Bone marrow (tissue), 2 donors: Measurements from ENCODE around the gene CCDC141.
"Not testable (repeated sequence)": the region's sequence is repeated elsewhere in the genome, so short reads cannot be mapped to it uniquely, and the experiment has no call there.

Experiments used
- DNase-seq, 2 donors: peaks; one replicate each; lab custom pipeline; 2025; lab: John Stamatoyannopoulos, UW

CCDC141 gene

GRCh38 chr2:179049546-179050311, at the start of gene CCDC141:
CCDC141 (minus strand) TSS chr2:179050137; CDS start chr2:179049941, 196 bp downstream.
- no peak for DNase-seq

- DNase-seq: no peak
These were observed 48.2 kb upstream of the CCDC141 start for GRCh38 chr2:179098080-179098689.

GRCh38 chr2:179097131-179097530, 47.2 kb upstream of the CCDC141 start:
- no peak for DNase-seq

- DNase-seq: no peak
These were observed 46.2 kb upstream of the CCDC141 start for GRCh38 chr2:179096090-179096489.

- DNase-seq: not testable (repeated sequence)
These were observed 43.0 kb upstream of the CCDC141 start for GRCh38 chr2:179092912-179093311.

GRCh38 chr2:179082697-179083096, 32.8 kb upstream of the CCDC141 start:
- no peak for DNase-seq

GRCh38 chr2:179081954-179082353, 32.0 kb upstream of the CCDC141 start:
- no peak for DNase-seq

GRCh38 chr2:179072527-179072926, 22.6 kb upstream of the CCDC141 start:
- no peak for DNase-seq

GRCh38 chr2:179071810-179072355, 21.9 kb upstream of the CCDC141 start:
- DNase-seq: no peak

GRCh38 chr2:179070895-179071294, 21.0 kb upstream of the CCDC141 start:
- DNase-seq: no peak

GRCh38 chr2:179069685-179070084, 19.7 kb upstream of the CCDC141 start:
- no peak for DNase-seq

- no peak for DNase-seq
These were observed 19.2 kb upstream of the CCDC141 start for GRCh38 chr2:179068991-179069643.

GRCh38 chr2:179059026-179059700, 9.2 kb upstream of the CCDC141 start:
- no peak for DNase-seq

GRCh38 chr2:179057737-179058136, 7.8 kb upstream of the CCDC141 start:
- no peak for DNase-seq

- DNase-seq: not testable (repeated sequence)
These were observed 3.6 kb upstream of the CCDC141 start for GRCh38 chr2:179053568-179053967.

GRCh38 chr2:179051250-179051649, 1.3 kb upstream of the CCDC141 start:
- DNase-seq: no peak

GRCh38 chr2:179050755-179051154, 818 bp upstream of the CCDC141 start:
- no peak for DNase-seq

- DNase-seq: no peak
These were observed 763 bp downstream of the CCDC141 start for GRCh38 chr2:179049203-179049545.

GRCh38 chr2:179048099-179048498, 1.8 kb downstream of the CCDC141 start:
- DNase-seq: no peak

- DNase-seq: not testable (repeated sequence)
These were observed 4.3 kb downstream of the CCDC141 start for GRCh38 chr2:179045602-179046001.

- DNase-seq: no peak
These were observed 5.4 kb downstream of the CCDC141 start for GRCh38 chr2:179044500-179044899.

GRCh38 chr2:179037807-179038206, 12.1 kb downstream of the CCDC141 start:
- no peak for DNase-seq
